Measurements from ENCODE around the gene NFATC2IP. TPM values are rescaled to one million over a fixed set of nuclear protein-coding genes. Genes with fewer than 3 reads are reported as not detected.
A peak's percentile ranks its signal among the peaks of the same experiment; 100 is the strongest.

NFATC2IP gene
- total RNA-seq, 1 experiment from 2014 or later: 63.5 TPM

- intact Hi-C loops (cut with micrococcal nuclease; ENCODE audit: unreplicated experiment): no loop called here
- Histone ChIP-seq H3K27ac (ENCODE audit: low read depth, low read length, poor library complexity, severe bottlenecking) (no peak overlapping the region), H3K36me3 (ENCODE audit: insufficient read depth, low read length, poor library complexity, severe bottlenecking) (no peaks in the 10 kb centered on the region), H3K27me3 (replicated peaks; ENCODE audit: insufficient read depth, low read depth, low read length, poor library complexity) (no peaks in the 10 kb centered on the region), H3K4me3 (ENCODE audit: low read depth, low read length, poor library complexity, severe bottlenecking) (no peak overlapping the region), H3K9me3 (ENCODE audit: low read depth, low read length, poor library complexity, severe bottlenecking) (no peaks in the 10 kb centered on the region), H3K4me1 (ENCODE audit: insufficient read depth, low read length, poor library complexity, severe bottlenecking) (no peaks in the 10 kb centered on the region)
- no TSS peak for BruUV-seq (replicated peaks)
- TF ChIP-seq EZH2 (IDR thresholded peaks at IDR 0.05; ENCODE audit: borderline replicate concordance, low read depth, low read length, poor library complexity, severe bottlenecking): no peak
- TF ChIP-seq CTCF (conservative IDR thresholded peaks at IDR 0.05; ENCODE audit: low read depth, low read length): no peak
- no peak for DNase-seq (ENCODE audit: low spot score)
- ChIA-PET POLR2A (ENCODE audit: low non-redundant PET) (no interaction called here), CTCF (no interaction called here)
These were observed 32.0 kb upstream of the NFATC2IP start for GRCh38 chr16:28918698-28919097.

GRCh38 chr16:28923231-28923587 is 27.5 kb upstream of the NFATC2IP start:
- Histone ChIP-seq H3K27me3 (replicated peaks; ENCODE audit: insufficient read depth, low read depth, low read length, poor library complexity) (no peaks in the 10 kb centered on the region), H3K4me1 (ENCODE audit: insufficient read depth, low read length, poor library complexity, severe bottlenecking) (no peaks in the 10 kb centered on the region), H3K27ac (ENCODE audit: low read depth, low read length, poor library complexity, severe bottlenecking) (no peak overlapping the region), H3K36me3 (ENCODE audit: insufficient read depth, low read length, poor library complexity, severe bottlenecking) (no peaks in the 10 kb centered on the region), H3K4me3 (ENCODE audit: low read depth, low read length, poor library complexity, severe bottlenecking) (no peak overlapping the region), H3K9me3 (ENCODE audit: low read depth, low read length, poor library complexity, severe bottlenecking) (no peaks in the 10 kb centered on the region)
- POLR2A ChIA-PET (ENCODE audit: low non-redundant PET): no interaction called here
- intact Hi-C loops (cut with micrococcal nuclease; ENCODE audit: unreplicated experiment): loop anchor here (10.0 kb wide), 1 partner anchor 48 kb away; the partner anchor contains the start of gene ATP2A1
- TSS peak; percentile 23 for BruUV-seq (replicated peaks)
- DNase-seq (ENCODE audit: low spot score): no peak
- TF ChIP-seq CTCF (conservative IDR thresholded peaks at IDR 0.05; ENCODE audit: low read depth, low read length) (no peak), EZH2 (IDR thresholded peaks at IDR 0.05; ENCODE audit: borderline replicate concordance, low read depth, low read length, poor library complexity, severe bottlenecking) (no peak)
- CTCF ChIA-PET: no interaction called here

GRCh38 chr16:28923652-28924398 is 26.9 kb upstream of the NFATC2IP start:
- ChIA-PET CTCF (no interaction called here), POLR2A (ENCODE audit: low non-redundant PET) (no interaction called here)
- Histone ChIP-seq H3K27ac (ENCODE audit: low read depth, low read length, poor library complexity, severe bottlenecking) (no peak overlapping the region), H3K9me3 (ENCODE audit: low read depth, low read length, poor library complexity, severe bottlenecking) (no peaks in the 10 kb centered on the region), H3K27me3 (replicated peaks; ENCODE audit: insufficient read depth, low read depth, low read length, poor library complexity) (no peaks in the 10 kb centered on the region), H3K4me1 (ENCODE audit: insufficient read depth, low read length, poor library complexity, severe bottlenecking) (no peaks in the 10 kb centered on the region), H3K36me3 (ENCODE audit: insufficient read depth, low read length, poor library complexity, severe bottlenecking) (no peaks in the 10 kb centered on the region), H3K4me3 (ENCODE audit: low read depth, low read length, poor library complexity, severe bottlenecking) (peak overlapping the region; percentile 96)
- no peak for DNase-seq (ENCODE audit: low spot score)
- intact Hi-C loops (cut with micrococcal nuclease; ENCODE audit: unreplicated experiment): loop anchor here (10.0 kb wide), 1 partner anchor 49 kb away; the partner anchor contains the start of gene ATP2A1
- BruUV-seq (replicated peaks): no TSS peak
- no peak for TF ChIP-seq CTCF (conservative IDR thresholded peaks at IDR 0.05; ENCODE audit: low read depth, low read length)
- TF ChIP-seq EZH2 (IDR thresholded peaks at IDR 0.05; ENCODE audit: borderline replicate concordance, low read depth, low read length, poor library complexity, severe bottlenecking): no peak

All from A673 (cell line).